SU-DHL-6 (cell line): ENCODE data around the gene POLR2E.

Experiments
- H2AFZ ChIP-seq: fragments of 200-600 bp; sonication (generic); 2 replicates; pipeline ENCODE4 v1.6.1; 2014; ENCODE audit warnings: low read depth, mild to moderate bottlenecking, moderate library complexity, mixed read lengths, antibody characterized with exemption, low read length; ENCODE audit not compliant: severe bottlenecking
- H3F3A ChIP-seq: fragments of 200-600 bp; shearing (Covaris generic); 2 replicates; pipeline ENCODE4 v1.6.0; 2016; ENCODE audit warnings: antibody characterized with exemption, mild to moderate bottlenecking; ENCODE audit not compliant: insufficient read depth
- H3K27ac ChIP-seq: fragments of 200-600 bp; sonication (generic); 2 replicates; pipeline ENCODE4 v1.5.1; 2016; ENCODE audit warnings: low read depth, mild to moderate bottlenecking, low read length, moderate library complexity, mixed read lengths
- H3K27me3 ChIP-seq: fragments of 200-600 bp; sonication (generic), shearing (Covaris generic); 2 replicates; pipeline ENCODE4 v1.6.0; 2014; ENCODE audit warnings: mild to moderate bottlenecking, low read length
- H3K36me3 ChIP-seq: fragments of 200-600 bp; sonication (generic); 2 replicates; pipeline ENCODE4 v1.6.1; 2014; ENCODE audit warnings: mild to moderate bottlenecking, low read length, mixed read lengths
- H3K4me2 ChIP-seq: fragments of 300-600, 200-600 bp; shearing (Covaris generic), sonication (generic); 2 replicates; pipeline ENCODE4 v1.6.0; 2014; ENCODE audit warnings: low read length, low read depth, mild to moderate bottlenecking; ENCODE audit not compliant: poor library complexity, severe bottlenecking
- H3K4me3 ChIP-seq: fragments of 200-600 bp; sonication (generic); 2 replicates; pipeline ENCODE4 v1.5.1; 2014; ENCODE audit warnings: antibody characterized with exemption, low read length, mild to moderate bottlenecking, mixed read lengths; ENCODE audit not compliant: insufficient read depth, poor library complexity, severe bottlenecking
- H3K79me2 ChIP-seq: fragments of 200-600 bp; sonication (generic); 2 replicates; pipeline ENCODE4 v1.6.1; 2014; ENCODE audit warnings: mild to moderate bottlenecking, low read length, moderate library complexity; ENCODE audit not compliant: insufficient read depth
- H3K9ac ChIP-seq: fragments of 200-600 bp; sonication (generic); 2 replicates; pipeline ENCODE4 v1.7.0; 2014; ENCODE audit warnings: mild to moderate bottlenecking, low read length
- H3K9me2 ChIP-seq: fragments of 200-600 bp; sonication (generic); replicated peaks from 2 replicates; pipeline ENCODE4 v1.6.1; 2014; ENCODE audit warnings: low read length; ENCODE audit not compliant: insufficient read depth
- H3K9me3 ChIP-seq: fragments of 200-600 bp; sonication (generic); 2 replicates; pipeline ENCODE4 v1.6.1; 2014; ENCODE audit warnings: low read length, mixed read lengths; ENCODE audit not compliant: insufficient read depth
- H4K20me1 ChIP-seq: fragments of 200-600 bp; sonication (generic); 2 replicates; pipeline ENCODE4 v1.6.1; 2014; ENCODE audit warnings: low read depth, mild to moderate bottlenecking, antibody characterized with exemption, low read length, moderate library complexity, mixed read lengths
- CTCF ChIP-seq: fragments of 200-600 bp; sonication (generic); IDR thresholded peaks from one replicate; pipeline ENCODE4 v1.5.1; 2017; ENCODE audit warnings: antibody characterized with exemption, mild to moderate bottlenecking, low read length, moderate library complexity; ENCODE audit not compliant: insufficient read depth, poor library complexity, severe bottlenecking
- EZH2phosphoT487 ChIP-seq: fragments of 200-600 bp; sonication (generic), shearing (Covaris generic); conservative IDR thresholded peaks from 2 replicates; pipeline ENCODE4 v1.6.1; 2018; ENCODE audit warnings: mild to moderate bottlenecking, antibody characterized with exemption, low read length, moderate library complexity, mixed read lengths

The POLR2E gene

GRCh38 chr19:1054102-1055027 lies 40.8 kb downstream of the POLR2E start:
- H3K4me2 ChIP-seq, result no peak overlapping the region

GRCh38 chr19:1053176-1054101 lies 41.7 kb downstream of the POLR2E start:
- H3K4me3 ChIP-seq, result no peak overlapping the region
- H3K79me2 ChIP-seq, result no peaks in the 10 kb centered on the region
- no peaks in the 10 kb centered on the region for H4K20me1 ChIP-seq
- H3K9me3 ChIP-seq, result no peaks in the 10 kb centered on the region
- no peak for TF ChIP-seq CTCF
- no peak for TF ChIP-seq EZH2phosphoT487
- H3K9me2 ChIP-seq, result no peaks in the 10 kb centered on the region
- no peak overlapping the region for H2AFZ ChIP-seq
- H3K9ac ChIP-seq, result no peak overlapping the region
- no peaks in the 10 kb centered on the region for H3K27me3 ChIP-seq
- no peak overlapping the region for H3K4me2 ChIP-seq
- no peak overlapping the region for H3K27ac ChIP-seq
- H3F3A ChIP-seq, result 0 out of 2 replicates have a peak, but pooled peaks cover 4% of the 10 kb centered on the region
- no peaks in the 10 kb centered on the region for H3K36me3 ChIP-seq

More at GRCh38 chr19:1054102-1055027, 40.8 kb downstream of the POLR2E start:
- H3K4me3 ChIP-seq, result no peak overlapping the region
- no peaks in the 10 kb centered on the region for H3K9me3 ChIP-seq
- H3K36me3 ChIP-seq, result no peaks in the 10 kb centered on the region
- no peak overlapping the region for H3K27ac ChIP-seq
- TF ChIP-seq EZH2phosphoT487 (no peak), CTCF (no peak)
- no peaks in the 10 kb centered on the region for H3K79me2 ChIP-seq
- H2AFZ ChIP-seq, result no peak overlapping the region
- 0 out of 2 replicates have a peak, but pooled peaks cover 4% of the 10 kb centered on the region for H3F3A ChIP-seq
- H4K20me1 ChIP-seq, result no peaks in the 10 kb centered on the region
- no peaks in the 10 kb centered on the region for H3K9me2 ChIP-seq
- no peak overlapping the region for H3K9ac ChIP-seq
- no peaks in the 10 kb centered on the region for H3K27me3 ChIP-seq

- TF ChIP-seq EZH2phosphoT487 (no peak), CTCF (no peak)
- Histone ChIP-seq H3F3A (0 out of 2 replicates have a peak, but pooled peaks cover 2% of the 10 kb centered on the region), H3K9me3 (no peaks in the 10 kb centered on the region), H3K9me2 (no peaks in the 10 kb centered on the region), H3K79me2 (no peaks in the 10 kb centered on the region), H3K36me3 (no peaks in the 10 kb centered on the region), H3K4me2 (no peak overlapping the region), H3K4me3 (no peak overlapping the region), H3K9ac (no peak overlapping the region), H4K20me1 (no peaks in the 10 kb centered on the region), H3K27ac (no peak overlapping the region), H3K27me3 (no peaks in the 10 kb centered on the region), H2AFZ (no peak overlapping the region)
Observed at GRCh38 chr19:1052349-1052975, 42.7 kb downstream of the POLR2E start.
